Stimulated activated CD8-positive, alpha-beta memory T cell treated with anti-CD3 and anti-CD28 coated beads, Interleukin-7, amount 100 ng/mL, for 4 hours (primary cell): ENCODE results near the gene CLCN6.

Experiments
- DNase-seq, 2 donors: peaks; one replicate each; pipeline ENCODE4 v3.0.0-alpha.2; 2020; ENCODE audit warnings: low read depth in 2 of 2

Gene CLCN6

GRCh38 chr1:11780380-11781147, 25.4 kb upstream of the CLCN6 start:
- no peak for DNase-seq

- no peak for DNase-seq
Observed at GRCh38 chr1:11781297-11781696, 24.7 kb upstream of the CLCN6 start.

- DNase-seq = no peak
Observed at GRCh38 chr1:11782127-11782708, 23.8 kb upstream of the CLCN6 start.

GRCh38 chr1:11783556-11783955, 22.4 kb upstream of the CLCN6 start:
- no peak for DNase-seq

GRCh38 chr1:11784256-11784992, 21.6 kb upstream of the CLCN6 start:
- no peak for DNase-seq

- DNase-seq = peak in 1 of 2 donors; percentile 26
Observed at GRCh38 chr1:11784993-11785769, 20.8 kb upstream of the CLCN6 start.

GRCh38 chr1:11786168-11786567, 19.8 kb upstream of the CLCN6 start:
- DNase-seq = no peak

GRCh38 chr1:11787251-11787803, 18.7 kb upstream of the CLCN6 start:
- no peak for DNase-seq

- DNase-seq = no peak
Observed at GRCh38 chr1:11787804-11788436, 18.1 kb upstream of the CLCN6 start.

- no peak for DNase-seq
Observed at GRCh38 chr1:11788549-11789053, 17.4 kb upstream of the CLCN6 start.

GRCh38 chr1:11789126-11790067, 16.6 kb upstream of the CLCN6 start:
- DNase-seq = no peak

GRCh38 chr1:11790101-11790879, 15.7 kb upstream of the CLCN6 start:
- no peak for DNase-seq

- no peak for DNase-seq
Observed at GRCh38 chr1:11790880-11791715, 14.9 kb upstream of the CLCN6 start.

- no peak for DNase-seq
Observed at GRCh38 chr1:11792106-11792505, 13.9 kb upstream of the CLCN6 start.

- no peak for DNase-seq
Observed at GRCh38 chr1:11793819-11794218, 12.2 kb upstream of the CLCN6 start.

- no peak for DNase-seq
Observed at GRCh38 chr1:11794446-11795237, 11.3 kb upstream of the CLCN6 start.

- no peak for DNase-seq
Observed at GRCh38 chr1:11795238-11795890, 10.6 kb upstream of the CLCN6 start.
